WTC11 (cell line): ENCODE data around the gene RAPGEF2.

Source experiments
- CTCF ChIP-seq: fragments of 200-600 bp; IDR thresholded peaks from 2 replicates; pipeline ENCODE4 v1.8.0; 2022; ENCODE audit warnings: antibody characterized with exemption
- ESRRA ChIP-seq: sonication (generic); formaldehyde crosslinking; IDR thresholded peaks from 2 replicates; pipeline ENCODE4 v1.8.1; 2022; ENCODE audit warnings: mild to moderate bottlenecking, missing genetic modification reagents, borderline replicate concordance
- STAT6 ChIP-seq: sonication (generic); formaldehyde crosslinking; conservative IDR thresholded peaks from 2 replicates; pipeline ENCODE4 v1.8.1; 2023; ENCODE audit warnings: mild to moderate bottlenecking, low read depth, missing genetic modification reagents, moderate library complexity
- TCF7 ChIP-seq: sonication (generic); formaldehyde crosslinking; IDR thresholded peaks from 2 replicates; pipeline ENCODE4 v1.8.0; 2022; ENCODE audit warnings: mild to moderate bottlenecking, low read depth, missing genetic modification reagents, moderate library complexity
- TEAD1 ChIP-seq: sonication (generic); formaldehyde crosslinking; IDR thresholded peaks from 2 replicates; pipeline ENCODE4 v1.8.0; 2022; ENCODE audit warnings: mild to moderate bottlenecking, missing genetic modification reagents
- ZNF232 ChIP-seq: sonication (generic); formaldehyde crosslinking; IDR thresholded peaks from 2 replicates; pipeline ENCODE4 v1.8.0; 2022; ENCODE audit warnings: mild to moderate bottlenecking, missing genetic modification reagents
- TF ChIP-seq, protein P1 (sequence below): sonication (generic); formaldehyde crosslinking; IDR thresholded peaks from 2 replicates; pipeline ENCODE4 v1.8.1; 2022; ENCODE audit warnings: mild to moderate bottlenecking, missing genetic modification reagents, moderate library complexity, borderline replicate concordance
- TF ChIP-seq, protein P2 (sequence below): sonication (generic); formaldehyde crosslinking; IDR thresholded peaks from 2 replicates; pipeline ENCODE4 v1.8.0; 2023; ENCODE audit warnings: missing genetic modification reagents

DNA sequence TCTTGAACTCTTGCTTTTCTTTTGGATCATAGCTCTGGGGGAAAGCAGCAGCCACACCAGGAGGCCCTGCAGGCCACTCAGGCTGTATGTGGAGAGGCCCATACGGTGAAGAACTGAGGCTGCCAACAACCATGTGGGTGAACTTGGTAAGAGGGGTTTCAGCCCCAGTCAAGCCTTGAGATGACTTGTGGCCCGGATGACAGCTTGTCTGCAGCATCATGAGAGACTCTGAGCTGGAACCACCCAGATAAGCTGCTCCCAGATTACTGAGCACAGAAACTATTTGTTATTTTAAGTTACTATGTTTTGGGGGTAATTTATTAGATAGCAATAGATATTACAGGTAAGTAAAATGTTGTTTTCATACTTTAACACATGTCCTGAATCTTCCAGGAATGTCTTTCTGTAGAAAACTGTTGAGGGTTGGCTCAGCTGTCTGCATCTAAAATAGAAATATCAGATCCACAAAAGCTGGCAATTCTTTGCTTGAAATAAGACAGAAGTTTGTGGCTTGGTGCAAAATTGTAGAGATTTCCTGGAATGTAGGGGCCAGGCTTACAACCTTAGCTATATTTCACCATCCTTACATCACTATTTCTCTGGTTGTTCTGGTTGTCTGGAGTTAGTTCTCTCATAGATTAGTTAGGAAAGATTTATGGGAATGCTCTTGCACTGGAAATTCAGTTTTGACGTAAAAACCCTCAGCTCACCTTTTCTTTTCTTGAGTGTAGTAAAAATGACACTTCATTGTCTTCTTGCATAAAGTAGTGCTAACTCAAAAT is 272.1 kb downstream of the RAPGEF2 start:
- TF ChIP-seq, protein P1, sequence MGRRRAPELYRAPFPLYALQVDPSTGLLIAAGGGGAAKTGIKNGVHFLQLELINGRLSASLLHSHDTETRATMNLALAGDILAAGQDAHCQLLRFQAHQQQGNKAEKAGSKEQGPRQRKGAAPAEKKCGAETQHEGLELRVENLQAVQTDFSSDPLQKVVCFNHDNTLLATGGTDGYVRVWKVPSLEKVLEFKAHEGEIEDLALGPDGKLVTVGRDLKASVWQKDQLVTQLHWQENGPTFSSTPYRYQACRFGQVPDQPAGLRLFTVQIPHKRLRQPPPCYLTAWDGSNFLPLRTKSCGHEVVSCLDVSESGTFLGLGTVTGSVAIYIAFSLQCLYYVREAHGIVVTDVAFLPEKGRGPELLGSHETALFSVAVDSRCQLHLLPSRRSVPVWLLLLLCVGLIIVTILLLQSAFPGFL (CRISPR knock-in tag): no peak
- TF ChIP-seq TCF7 (CRISPR knock-in tag) (no peak), ESRRA (CRISPR knock-in tag) (no peak), CTCF (no peak), STAT6 (CRISPR knock-in tag) (no peak), ZNF232 (no peak), TEAD1 (CRISPR knock-in tag) (no peak)
- TF ChIP-seq, protein P2, sequence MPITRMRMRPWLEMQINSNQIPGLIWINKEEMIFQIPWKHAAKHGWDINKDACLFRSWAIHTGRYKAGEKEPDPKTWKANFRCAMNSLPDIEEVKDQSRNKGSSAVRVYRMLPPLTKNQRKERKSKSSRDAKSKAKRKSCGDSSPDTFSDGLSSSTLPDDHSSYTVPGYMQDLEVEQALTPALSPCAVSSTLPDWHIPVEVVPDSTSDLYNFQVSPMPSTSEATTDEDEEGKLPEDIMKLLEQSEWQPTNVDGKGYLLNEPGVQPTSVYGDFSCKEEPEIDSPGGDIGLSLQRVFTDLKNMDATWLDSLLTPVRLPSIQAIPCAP (CRISPR knock-in tag): no peak
